ENCODE measurements around the gene M1AP. TPM values are rescaled to one million over a fixed set of nuclear protein-coding genes. Genes with fewer than 3 reads are reported as not detected.

M1AP gene
- total RNA-seq, 1 experiment from 2014 or later = not detected

DNA sequence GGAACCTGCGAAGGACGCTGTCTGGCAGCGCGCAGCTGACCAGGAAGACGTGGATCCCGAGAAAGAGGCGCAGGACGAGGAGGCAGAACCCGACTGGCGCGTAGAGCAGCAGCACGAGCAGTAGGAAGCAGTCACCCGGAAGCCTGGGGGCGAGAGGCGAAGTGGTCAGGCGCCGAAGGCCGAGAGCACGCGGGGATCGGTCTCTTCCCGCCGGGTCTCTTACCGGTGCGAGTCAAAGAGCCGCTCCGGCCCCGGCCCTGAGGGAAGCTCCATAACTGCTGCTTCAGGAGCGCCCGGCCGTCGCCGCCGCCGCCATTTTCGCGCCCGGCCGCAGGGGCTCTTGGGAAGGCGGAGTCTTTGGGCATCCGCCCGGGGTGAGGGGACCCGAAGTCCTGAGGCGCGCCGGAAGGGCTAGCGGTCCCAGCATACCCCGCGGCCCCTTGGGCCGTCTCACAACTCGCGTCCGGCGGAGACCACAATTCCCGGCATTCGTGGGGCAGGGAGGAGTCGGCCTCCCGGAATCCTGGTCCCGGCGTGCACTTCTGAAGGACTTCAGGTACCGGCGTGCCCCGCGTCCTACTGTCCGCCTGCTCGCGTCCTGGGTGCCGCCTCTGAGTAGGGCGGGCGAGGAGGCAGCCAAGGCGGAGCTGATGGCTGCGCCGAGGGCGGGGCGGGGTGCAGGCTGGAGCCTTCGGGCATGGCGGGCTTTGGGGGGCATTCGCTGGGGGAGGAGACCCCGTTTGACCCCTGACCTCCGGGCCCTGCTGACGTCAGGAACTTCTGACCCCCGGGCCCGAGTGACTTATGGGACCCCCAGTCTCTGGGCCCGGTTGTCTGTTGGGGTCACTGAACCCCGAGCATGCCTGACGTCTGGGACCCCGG, 118.5 kb downstream of the M1AP start, which contains the start of the genes AUP1 and HTRA2:
Gene AUP1, minus strand, starts transcription at position 350 of the 882 bp plus-strand sequence. Its CDS starts 77 bp downstream, at position 273.
Gene HTRA2, plus strand, starts transcription at position 577 of the 882 bp plus-strand sequence. Its CDS starts 74 bp downstream, at position 651.
- peak; percentile 99 for DNase-seq
- peaks cover 43% of the 10 kb centered on the region for H3K79me2 ChIP-seq (ENCODE audit: low read length)
- H3K4me3 ChIP-seq (ENCODE audit: low read length) = peak within 1 kb of the TSS; percentile 93
- H3K9ac ChIP-seq (ENCODE audit: low read length) = peak within 1 kb of the TSS; percentile 98
- CTCF ChIA-PET = no interaction called here
- peak within 1 kb of the TSS; percentile 97 for H3K4me2 ChIP-seq (ENCODE audit: low read length)
- H3K36me3 ChIP-seq (ENCODE audit: low read depth, low read length) = peaks cover 33% of the 10 kb centered on the region
- H4K20me1 ChIP-seq (ENCODE audit: low read length) = 0 out of 2 replicates have a peak, but pooled peaks cover 7% of the 10 kb centered on the region
- ATAC-seq = peak; percentile 93
- H3K4me1 ChIP-seq (ENCODE audit: insufficient read depth, low read length) = peaks cover 20% of the 10 kb centered on the region
- peak within 1 kb of the TSS; percentile 78 for H2AFZ ChIP-seq (ENCODE audit: low read length)
- H3K9me3 ChIP-seq (ENCODE audit: low read length) = no peaks in the 10 kb centered on the region
- intact Hi-C loops (cut with micrococcal nuclease) = loop anchor here (1.0 to 5.0 kb wide), 4 partner anchors 22 to 71 kb away; partner anchors contain the start of genes PCGF1, TTC31 and WBP1
- POLR2A ChIA-PET (ENCODE audit: unreplicated experiment) = interaction anchor here (0.5 to 0.7 kb wide), 2 partner anchors 12 to 47 kb away, joined by 3 read pairs; no protein-coding TSS in a partner anchor
- TF ChIP-seq EZH2 (IDR thresholded peaks at IDR 0.05; ENCODE audit: low read length, unreplicated experiment) (no peak), EZH2phosphoT487 (IDR thresholded peaks at IDR 0.05; ENCODE audit: borderline replicate concordance, low read length) (no peak)
- TF ChIP-seq, protein P1, sequence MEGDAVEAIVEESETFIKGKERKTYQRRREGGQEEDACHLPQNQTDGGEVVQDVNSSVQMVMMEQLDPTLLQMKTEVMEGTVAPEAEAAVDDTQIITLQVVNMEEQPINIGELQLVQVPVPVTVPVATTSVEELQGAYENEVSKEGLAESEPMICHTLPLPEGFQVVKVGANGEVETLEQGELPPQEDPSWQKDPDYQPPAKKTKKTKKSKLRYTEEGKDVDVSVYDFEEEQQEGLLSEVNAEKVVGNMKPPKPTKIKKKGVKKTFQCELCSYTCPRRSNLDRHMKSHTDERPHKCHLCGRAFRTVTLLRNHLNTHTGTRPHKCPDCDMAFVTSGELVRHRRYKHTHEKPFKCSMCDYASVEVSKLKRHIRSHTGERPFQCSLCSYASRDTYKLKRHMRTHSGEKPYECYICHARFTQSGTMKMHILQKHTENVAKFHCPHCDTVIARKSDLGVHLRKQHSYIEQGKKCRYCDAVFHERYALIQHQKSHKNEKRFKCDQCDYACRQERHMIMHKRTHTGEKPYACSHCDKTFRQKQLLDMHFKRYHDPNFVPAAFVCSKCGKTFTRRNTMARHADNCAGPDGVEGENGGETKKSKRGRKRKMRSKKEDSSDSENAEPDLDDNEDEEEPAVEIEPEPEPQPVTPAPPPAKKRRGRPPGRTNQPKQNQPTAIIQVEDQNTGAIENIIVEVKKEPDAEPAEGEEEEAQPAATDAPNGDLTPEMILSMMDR (conservative IDR thresholded peaks at IDR 0.05; ENCODE audit: low read depth, low read length) = no peak
- no TSS peak for BruUV-seq (replicated peaks)
- no peaks in the 10 kb centered on the region for H3K9me2 ChIP-seq (replicated peaks; ENCODE audit: low read length)
- no peaks in the 10 kb centered on the region for H3F3A ChIP-seq (ENCODE audit: low read length, unreplicated experiment)
- H3K27me3 ChIP-seq (ENCODE audit: low read length) = no peaks in the 10 kb centered on the region
- peak within 1 kb of the TSS; percentile 63 for H3K27ac ChIP-seq (ENCODE audit: low read length)

DNA sequence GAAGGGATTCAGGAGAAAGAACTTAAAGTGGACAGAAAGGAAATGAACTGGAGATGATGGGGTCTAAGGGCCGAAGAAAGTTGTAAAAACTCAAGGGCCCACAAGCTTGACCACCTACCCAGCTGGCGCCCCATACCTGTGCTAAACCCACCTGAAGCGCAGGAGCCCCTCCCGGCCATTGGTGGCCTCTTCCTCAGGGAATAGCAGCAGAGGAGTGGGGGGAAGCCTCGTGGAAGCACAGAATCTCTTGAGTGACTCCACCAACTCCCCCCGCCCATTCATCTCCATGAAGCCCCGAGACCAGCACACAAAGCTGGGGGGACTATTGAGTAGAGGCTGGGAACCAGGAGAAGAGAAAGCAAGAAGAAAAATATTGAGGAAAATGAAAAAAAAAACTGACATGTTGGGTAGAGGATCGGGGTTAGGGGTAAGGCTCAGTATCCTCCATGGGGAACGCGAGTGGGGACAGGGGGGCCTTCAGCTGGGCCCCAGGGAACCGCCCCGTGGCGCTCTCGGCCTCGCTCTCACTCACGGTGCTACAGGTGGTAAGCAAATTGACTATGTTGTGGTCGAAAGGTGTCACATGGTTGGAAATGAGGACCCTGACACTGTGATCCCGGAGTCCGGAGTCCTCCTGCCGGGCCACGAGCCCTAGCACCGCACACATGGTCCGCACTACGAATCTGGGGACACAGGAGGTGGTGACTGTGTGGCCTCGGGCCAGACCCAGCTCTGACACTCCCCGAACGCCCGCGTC, 119.4 kb downstream of the M1AP start:
- H3K27ac ChIP-seq (ENCODE audit: low read length) = peak overlapping the region; percentile 63
- intact Hi-C loops (cut with micrococcal nuclease) = loop anchor here (1.0 kb wide), 3 partner anchors 21 to 70 kb away; partner anchors contain the start of genes PCGF1, TTC31 and WBP1
- peaks cover 43% of the 10 kb centered on the region for H3K79me2 ChIP-seq (ENCODE audit: low read length)
- POLR2A ChIA-PET (ENCODE audit: unreplicated experiment) = no interaction called here
- H3K9me2 ChIP-seq (replicated peaks; ENCODE audit: low read length) = no peaks in the 10 kb centered on the region
- peaks cover 33% of the 10 kb centered on the region for H3K36me3 ChIP-seq (ENCODE audit: low read depth, low read length)
- 0 out of 2 replicates have a peak, but pooled peaks cover 7% of the 10 kb centered on the region for H4K20me1 ChIP-seq (ENCODE audit: low read length)
- peak overlapping the region; percentile 93 for H3K4me3 ChIP-seq (ENCODE audit: low read length)
- H3K27me3 ChIP-seq (ENCODE audit: low read length) = no peaks in the 10 kb centered on the region
- no peaks in the 10 kb centered on the region for H3K9me3 ChIP-seq (ENCODE audit: low read length)
- ATAC-seq = peak; percentile 9
- no peaks in the 10 kb centered on the region for H3F3A ChIP-seq (ENCODE audit: low read length, unreplicated experiment)
- DNase-seq = no peak
- CTCF ChIA-PET = no interaction called here
- peak overlapping the region; percentile 97 for H3K4me2 ChIP-seq (ENCODE audit: low read length)
- TF ChIP-seq, protein P1 (conservative IDR thresholded peaks at IDR 0.05; ENCODE audit: low read depth, low read length) = no peak
- TF ChIP-seq EZH2 (IDR thresholded peaks at IDR 0.05; ENCODE audit: low read length, unreplicated experiment) = no peak
- TF ChIP-seq EZH2phosphoT487 (IDR thresholded peaks at IDR 0.05; ENCODE audit: borderline replicate concordance, low read length) = no peak
- H3K4me1 ChIP-seq (ENCODE audit: insufficient read depth, low read length) = peaks cover 20% of the 10 kb centered on the region
- H2AFZ ChIP-seq (ENCODE audit: low read length) = peak overlapping the region; percentile 75
- BruUV-seq (replicated peaks) = TSS peak; percentile 55
- H3K9ac ChIP-seq (ENCODE audit: low read length) = peak overlapping the region; percentile 98
